HepG2 (cell line): ENCODE results near the gene WDR82. TPM values are rescaled to one million over a fixed set of nuclear protein-coding genes. Genes with fewer than 3 reads are reported as not detected.

ENCODE experiments used
- HMG20B ChIP-seq: conservative IDR thresholded peaks from 2 replicates; pipeline ENCODE4 v1.6.1; 2016; ENCODE audit warnings: missing genetic modification reagents, missing compliant biosample characterization
- HNRNPL ChIP-seq: fragments of 200-400 bp; formaldehyde crosslinking; IDR thresholded peaks from 2 replicates; pipeline ENCODE4 v1.6.1; 2017; ENCODE audit warnings: mild to moderate bottlenecking, low read depth, low read length
- ZC3H4 ChIP-seq: sonication (generic); formaldehyde crosslinking; IDR thresholded peaks from 2 replicates; pipeline ENCODE4 v1.4.0; 2020; ENCODE audit warnings: missing genetic modification reagents, borderline replicate concordance
- polyA plus RNA-seq, 8 experiments: library from polyadenylated mRNA; depleted of rRNA in 3 of 8; stranded (reverse) in 7 of 8; unstranded in 1 of 8; fragments of >200 nt; fragmentation: Illumina TruSeq in 4 of 8; extraction: Trizol in 4 of 8; gene quantifications; 2 replicates each; pipeline versions ENCODE4 v1.2.1 to v1.2.3, GENCODE V29; 2011 to 2016; ENCODE audit warnings: low read depth in 4 of 8, missing spikeins in 1 of 8, mixed read lengths in 1 of 8; ENCODE audit not compliant: insufficient read depth in 1 of 8
- total RNA-seq, 5 experiments: library from RNA; depleted of rRNA; stranded (reverse); fragments of >200 nt; fragmentation: Illumina TruSeq; extraction: Trizol; gene quantifications; 2 replicates each; pipeline ENCODE4 v1.2.3, GENCODE V29; 2016; ENCODE audit warnings: low read depth in 1 of 5
- TF ChIP-seq, protein P1 (sequence below), 2 experiments: fragments of 450-650 bp in 1 of 2; sonication (generic) in 1 of 2; formaldehyde crosslinking in 1 of 2; IDR thresholded peaks; 2 replicates each; pipeline versions ENCODE4 v1.6.1 to v1.8.0; 2016 to 2022; ENCODE audit warnings: antibody characterized with exemption in 1 of 2, mild to moderate bottlenecking in 1 of 2, missing genetic modification reagents in 1 of 2
- TF ChIP-seq, protein P2 (sequence below), 2 experiments: sonication (generic) in 1 of 2; formaldehyde crosslinking in 1 of 2; IDR thresholded peaks; 2 replicates each; pipeline versions ENCODE4 v1.5.1 to v1.6.1; 2011 to 2020; ENCODE audit warnings: borderline replicate concordance in 1 of 2, low read depth in 1 of 2, low read length in 1 of 2, mild to moderate bottlenecking in 1 of 2, missing genetic modification reagents in 1 of 2, moderate library complexity in 1 of 2
- TF ChIP-seq, protein P3 (sequence below): sonication (generic); formaldehyde crosslinking; IDR thresholded peaks from 2 replicates; pipeline ENCODE4 v1.9.0; 2021; ENCODE audit warnings: mild to moderate bottlenecking, missing genetic modification reagents
- TF ChIP-seq, protein P4 (sequence below): IDR thresholded peaks from 2 replicates; pipeline ENCODE4 v1.6.1; 2016; ENCODE audit warnings: mild to moderate bottlenecking, missing biosample characterization, missing genetic modification reagents

The WDR82 gene
- total and polyA plus RNA-seq, 2 of the 13 experiments (the other 11 are each of a cell fraction or from before 2014, with no cell fraction given): 39.1 to 59.5 TPM

DNA sequence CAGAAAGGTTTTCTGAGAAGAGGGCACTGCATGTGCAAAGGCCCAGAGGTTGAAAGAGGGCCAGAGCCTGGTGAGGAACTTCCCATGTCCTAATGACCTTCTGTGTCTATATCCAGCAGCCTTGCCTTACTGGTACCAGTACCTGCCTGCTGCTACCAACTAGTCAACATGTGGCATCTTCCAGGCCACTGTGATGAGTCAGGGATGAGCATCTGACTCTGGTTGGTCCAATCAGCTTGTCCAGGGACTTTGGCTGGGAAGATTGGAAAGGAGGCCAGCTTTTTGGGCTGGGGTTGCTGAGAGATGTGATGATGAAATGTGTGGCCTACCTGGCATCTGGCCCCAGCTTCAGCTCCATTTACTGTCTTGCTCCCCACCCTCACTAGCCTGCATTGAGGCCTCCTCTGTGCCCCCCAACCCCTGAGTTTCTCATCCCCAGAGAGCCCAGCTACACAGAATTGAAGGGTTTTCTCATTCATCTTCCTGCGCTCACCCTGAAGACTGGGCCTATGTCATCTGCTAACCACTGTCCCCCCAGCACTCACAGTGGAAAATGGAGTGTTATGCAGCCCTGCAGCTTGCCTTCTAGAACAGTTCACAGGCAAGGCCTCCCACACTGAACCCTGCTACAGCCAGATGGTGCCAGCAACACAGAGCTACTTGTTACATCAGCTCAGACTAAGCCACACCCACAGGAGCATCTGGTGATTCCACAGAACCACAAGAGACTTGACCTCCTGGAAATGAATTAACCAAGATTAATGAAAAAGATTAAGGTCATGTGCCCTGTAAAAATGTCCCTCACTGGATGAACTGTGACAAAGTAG, 38.2 kb downstream of the WDR82 start (continued):
- TF ChIP-seq, protein P1, sequence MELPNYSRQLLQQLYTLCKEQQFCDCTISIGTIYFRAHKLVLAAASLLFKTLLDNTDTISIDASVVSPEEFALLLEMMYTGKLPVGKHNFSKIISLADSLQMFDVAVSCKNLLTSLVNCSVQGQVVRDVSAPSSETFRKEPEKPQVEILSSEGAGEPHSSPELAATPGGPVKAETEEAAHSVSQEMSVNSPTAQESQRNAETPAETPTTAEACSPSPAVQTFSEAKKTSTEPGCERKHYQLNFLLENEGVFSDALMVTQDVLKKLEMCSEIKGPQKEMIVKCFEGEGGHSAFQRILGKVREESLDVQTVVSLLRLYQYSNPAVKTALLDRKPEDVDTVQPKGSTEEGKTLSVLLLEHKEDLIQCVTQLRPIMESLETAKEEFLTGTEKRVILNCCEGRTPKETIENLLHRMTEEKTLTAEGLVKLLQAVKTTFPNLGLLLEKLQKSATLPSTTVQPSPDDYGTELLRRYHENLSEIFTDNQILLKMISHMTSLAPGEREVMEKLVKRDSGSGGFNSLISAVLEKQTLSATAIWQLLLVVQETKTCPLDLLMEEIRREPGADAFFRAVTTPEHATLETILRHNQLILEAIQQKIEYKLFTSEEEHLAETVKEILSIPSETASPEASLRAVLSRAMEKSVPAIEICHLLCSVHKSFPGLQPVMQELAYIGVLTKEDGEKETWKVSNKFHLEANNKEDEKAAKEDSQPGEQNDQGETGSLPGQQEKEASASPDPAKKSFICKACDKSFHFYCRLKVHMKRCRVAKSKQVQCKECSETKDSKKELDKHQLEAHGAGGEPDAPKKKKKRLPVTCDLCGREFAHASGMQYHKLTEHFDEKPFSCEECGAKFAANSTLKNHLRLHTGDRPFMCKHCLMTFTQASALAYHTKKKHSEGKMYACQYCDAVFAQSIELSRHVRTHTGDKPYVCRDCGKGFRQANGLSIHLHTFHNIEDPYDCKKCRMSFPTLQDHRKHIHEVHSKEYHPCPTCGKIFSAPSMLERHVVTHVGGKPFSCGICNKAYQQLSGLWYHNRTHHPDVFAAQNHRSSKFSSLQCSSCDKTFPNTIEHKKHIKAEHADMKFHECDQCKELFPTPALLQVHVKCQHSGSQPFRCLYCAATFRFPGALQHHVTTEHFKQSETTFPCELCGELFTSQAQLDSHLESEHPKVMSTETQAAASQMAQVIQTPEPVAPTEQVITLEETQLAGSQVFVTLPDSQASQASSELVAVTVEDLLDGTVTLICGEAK (IDR thresholded peaks at IDR 0.05): no peak
- TF ChIP-seq, protein P1 (CRISPR knock-in tag; IDR thresholded peaks at IDR 0.05): no peak
- TF ChIP-seq, protein P2, sequence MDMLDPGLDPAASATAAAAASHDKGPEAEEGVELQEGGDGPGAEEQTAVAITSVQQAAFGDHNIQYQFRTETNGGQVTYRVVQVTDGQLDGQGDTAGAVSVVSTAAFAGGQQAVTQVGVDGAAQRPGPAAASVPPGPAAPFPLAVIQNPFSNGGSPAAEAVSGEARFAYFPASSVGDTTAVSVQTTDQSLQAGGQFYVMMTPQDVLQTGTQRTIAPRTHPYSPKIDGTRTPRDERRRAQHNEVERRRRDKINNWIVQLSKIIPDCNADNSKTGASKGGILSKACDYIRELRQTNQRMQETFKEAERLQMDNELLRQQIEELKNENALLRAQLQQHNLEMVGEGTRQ (IDR thresholded peaks at IDR 0.05; ENCODE audit: low read depth, low read length): no peak
- TF ChIP-seq, protein P2 (CRISPR knock-in tag; IDR thresholded peaks at IDR 0.05; ENCODE audit: borderline replicate concordance): peak; percentile 28; the same call in 1 of the 2 replicates
- TF ChIP-seq, protein P3, sequence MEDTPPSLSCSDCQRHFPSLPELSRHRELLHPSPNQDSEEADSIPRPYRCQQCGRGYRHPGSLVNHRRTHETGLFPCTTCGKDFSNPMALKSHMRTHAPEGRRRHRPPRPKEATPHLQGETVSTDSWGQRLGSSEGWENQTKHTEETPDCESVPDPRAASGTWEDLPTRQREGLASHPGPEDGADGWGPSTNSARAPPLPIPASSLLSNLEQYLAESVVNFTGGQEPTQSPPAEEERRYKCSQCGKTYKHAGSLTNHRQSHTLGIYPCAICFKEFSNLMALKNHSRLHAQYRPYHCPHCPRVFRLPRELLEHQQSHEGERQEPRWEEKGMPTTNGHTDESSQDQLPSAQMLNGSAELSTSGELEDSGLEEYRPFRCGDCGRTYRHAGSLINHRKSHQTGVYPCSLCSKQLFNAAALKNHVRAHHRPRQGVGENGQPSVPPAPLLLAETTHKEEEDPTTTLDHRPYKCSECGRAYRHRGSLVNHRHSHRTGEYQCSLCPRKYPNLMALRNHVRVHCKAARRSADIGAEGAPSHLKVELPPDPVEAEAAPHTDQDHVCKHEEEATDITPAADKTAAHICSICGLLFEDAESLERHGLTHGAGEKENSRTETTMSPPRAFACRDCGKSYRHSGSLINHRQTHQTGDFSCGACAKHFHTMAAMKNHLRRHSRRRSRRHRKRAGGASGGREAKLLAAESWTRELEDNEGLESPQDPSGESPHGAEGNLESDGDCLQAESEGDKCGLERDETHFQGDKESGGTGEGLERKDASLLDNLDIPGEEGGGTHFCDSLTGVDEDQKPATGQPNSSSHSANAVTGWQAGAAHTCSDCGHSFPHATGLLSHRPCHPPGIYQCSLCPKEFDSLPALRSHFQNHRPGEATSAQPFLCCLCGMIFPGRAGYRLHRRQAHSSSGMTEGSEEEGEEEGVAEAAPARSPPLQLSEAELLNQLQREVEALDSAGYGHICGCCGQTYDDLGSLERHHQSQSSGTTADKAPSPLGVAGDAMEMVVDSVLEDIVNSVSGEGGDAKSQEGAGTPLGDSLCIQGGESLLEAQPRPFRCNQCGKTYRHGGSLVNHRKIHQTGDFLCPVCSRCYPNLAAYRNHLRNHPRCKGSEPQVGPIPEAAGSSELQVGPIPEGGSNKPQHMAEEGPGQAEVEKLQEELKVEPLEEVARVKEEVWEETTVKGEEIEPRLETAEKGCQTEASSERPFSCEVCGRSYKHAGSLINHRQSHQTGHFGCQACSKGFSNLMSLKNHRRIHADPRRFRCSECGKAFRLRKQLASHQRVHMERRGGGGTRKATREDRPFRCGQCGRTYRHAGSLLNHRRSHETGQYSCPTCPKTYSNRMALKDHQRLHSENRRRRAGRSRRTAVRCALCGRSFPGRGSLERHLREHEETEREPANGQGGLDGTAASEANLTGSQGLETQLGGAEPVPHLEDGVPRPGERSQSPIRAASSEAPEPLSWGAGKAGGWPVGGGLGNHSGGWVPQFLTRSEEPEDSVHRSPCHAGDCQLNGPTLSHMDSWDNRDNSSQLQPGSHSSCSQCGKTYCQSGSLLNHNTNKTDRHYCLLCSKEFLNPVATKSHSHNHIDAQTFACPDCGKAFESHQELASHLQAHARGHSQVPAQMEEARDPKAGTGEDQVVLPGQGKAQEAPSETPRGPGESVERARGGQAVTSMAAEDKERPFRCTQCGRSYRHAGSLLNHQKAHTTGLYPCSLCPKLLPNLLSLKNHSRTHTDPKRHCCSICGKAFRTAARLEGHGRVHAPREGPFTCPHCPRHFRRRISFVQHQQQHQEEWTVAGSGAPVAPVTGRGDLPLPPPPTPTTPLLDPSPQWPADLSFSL (CRISPR knock-in tag): no peak
- TF ChIP-seq ZC3H4 (CRISPR knock-in tag): peak; percentile 53; the same call in 1 of the 2 replicates
- TF ChIP-seq HMG20B (CRISPR knock-in tag): no peak
- TF ChIP-seq, protein P4, sequence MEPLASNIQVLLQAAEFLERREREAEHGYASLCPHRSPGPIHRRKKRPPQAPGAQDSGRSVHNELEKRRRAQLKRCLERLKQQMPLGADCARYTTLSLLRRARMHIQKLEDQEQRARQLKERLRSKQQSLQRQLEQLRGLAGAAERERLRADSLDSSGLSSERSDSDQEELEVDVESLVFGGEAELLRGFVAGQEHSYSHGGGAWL (CRISPR knock-in tag): 0 out of 2 replicates have a peak, but pooled peaks have one; percentile 24
- no peak for TF ChIP-seq HNRNPL
